NCI-H526 treated with DMSO at 0.1 percent for 48 hours (cell line): Measurements from ENCODE around the gene ROPN1B.
"Not testable (repeated sequence)": the region's sequence is repeated elsewhere in the genome, so short reads cannot be mapped to it uniquely, and the experiment has no call there.

Source experiments
- DNase-seq: peaks from one replicate; lab custom pipeline; 2025; lab: John Stamatoyannopoulos, UW

The ROPN1B gene

DNA sequence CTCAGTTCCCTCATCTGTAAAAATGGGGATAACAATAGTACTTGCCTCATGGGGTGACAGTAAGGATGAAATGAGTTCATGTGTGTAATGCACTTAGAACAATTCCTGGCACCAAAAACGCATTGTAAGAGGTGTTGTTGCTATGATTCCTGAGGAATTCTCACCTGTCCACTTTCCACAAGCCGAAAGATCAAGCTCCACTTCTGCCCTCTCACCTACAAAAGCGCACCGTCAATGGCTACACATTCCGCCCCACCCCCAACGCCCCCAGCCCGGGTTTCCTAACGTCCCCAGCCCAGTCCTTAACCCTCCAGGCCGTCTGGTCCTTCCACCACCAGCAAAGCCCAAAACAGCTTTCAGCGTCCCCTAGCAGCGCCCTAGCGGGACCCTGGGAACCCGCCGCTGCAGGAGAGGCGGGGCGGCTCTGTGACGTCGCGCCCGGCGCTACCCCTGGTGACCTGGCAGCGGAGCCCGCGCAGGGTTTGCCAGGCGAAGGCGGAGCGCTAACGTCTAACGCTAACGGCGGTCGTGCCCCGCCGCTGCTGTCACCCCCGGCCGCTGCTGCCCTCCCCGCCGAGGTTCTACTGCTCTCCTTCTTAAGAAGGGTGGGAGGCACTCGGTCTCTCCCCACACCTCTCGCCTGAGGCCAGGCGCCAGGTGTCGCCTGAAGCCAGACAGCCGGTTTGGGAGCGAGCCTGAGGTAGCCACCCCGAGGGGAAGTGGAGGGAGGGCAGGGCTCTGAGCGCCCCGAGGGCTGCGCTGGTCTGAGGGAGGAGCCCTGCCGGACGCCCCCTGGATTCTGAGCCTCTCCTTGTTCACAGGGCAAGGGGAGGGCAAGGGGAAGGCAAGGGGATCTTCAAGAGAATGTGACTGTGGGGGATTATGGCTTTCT lies at the start of gene ROPN1B:
Gene ROPN1B (plus strand): TSS at position 478 of the 892 bp plus-strand sequence. CDS start 2,877 bp downstream, outside the sequence.
- not testable (repeated sequence) for DNase-seq

DNA sequence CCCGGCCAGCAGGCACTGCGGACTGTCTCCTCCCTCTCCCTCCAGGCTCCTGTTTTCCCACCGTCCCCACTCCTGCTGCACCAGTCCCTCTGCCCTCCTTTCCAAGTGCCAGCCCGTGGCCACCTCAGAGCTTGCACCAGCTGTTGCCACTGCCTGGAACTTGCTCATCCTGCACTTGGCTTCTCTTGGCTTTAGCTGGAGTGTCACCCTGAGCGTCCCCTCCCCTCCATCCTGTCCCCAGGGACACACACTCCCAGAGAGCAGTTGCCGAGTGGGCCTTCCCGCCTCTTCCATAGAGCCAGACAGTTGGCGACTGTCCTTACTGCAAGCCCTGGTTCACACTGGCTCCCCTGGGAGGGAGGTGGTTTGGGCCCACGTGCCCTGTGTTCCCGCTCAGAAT lies 48.8 kb upstream of the ROPN1B start:
- DNase-seq = not testable (repeated sequence)

DNA sequence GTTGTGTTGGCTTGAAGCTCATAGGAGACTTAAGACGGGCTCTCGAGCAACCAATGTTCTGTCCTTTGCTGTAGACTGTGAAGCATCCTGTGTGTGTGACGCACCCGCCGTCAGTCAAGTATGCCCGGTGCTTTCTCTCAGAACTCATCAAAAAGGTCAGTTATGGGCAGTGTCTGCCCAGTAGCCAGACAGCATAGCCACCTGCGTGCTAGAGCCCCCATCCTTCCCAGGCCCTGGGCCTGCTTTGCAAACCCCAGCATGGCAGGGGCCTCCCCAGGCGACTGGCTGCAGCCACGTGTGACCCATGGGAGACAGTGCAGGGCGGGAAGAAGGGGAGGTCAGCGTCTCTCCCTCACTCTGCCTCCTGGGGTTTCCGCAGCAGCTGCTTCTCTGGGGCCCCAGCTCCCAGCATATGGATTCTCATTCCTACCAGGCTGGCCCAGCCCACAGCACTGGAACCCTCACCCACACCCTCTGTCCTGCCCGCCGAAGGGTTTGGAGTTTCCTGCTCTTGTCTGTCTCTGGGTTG lies 48.2 kb upstream of the ROPN1B start:
- DNase-seq = not testable (repeated sequence)

DNA sequence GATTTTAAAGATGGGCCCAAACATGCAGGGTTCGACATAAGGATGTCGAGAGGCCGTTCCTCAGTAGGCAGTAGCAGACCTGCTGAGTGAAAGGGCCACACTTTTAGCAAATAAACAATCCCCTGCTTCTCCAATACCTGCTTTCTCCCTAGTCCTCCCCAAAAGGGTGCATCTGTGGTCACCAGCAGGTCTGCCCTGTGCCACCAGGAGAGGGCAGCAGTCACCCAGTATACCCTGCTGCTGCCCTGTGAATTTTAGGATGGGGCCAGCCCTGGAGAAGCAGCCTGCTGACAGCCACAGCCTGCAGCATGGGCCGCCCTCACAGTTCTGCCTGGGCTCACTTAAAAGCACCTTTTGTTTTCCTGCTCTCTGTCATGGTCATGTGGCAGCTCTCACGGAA lies 47.3 kb upstream of the ROPN1B start:
- DNase-seq = peak; percentile 18

DNA sequence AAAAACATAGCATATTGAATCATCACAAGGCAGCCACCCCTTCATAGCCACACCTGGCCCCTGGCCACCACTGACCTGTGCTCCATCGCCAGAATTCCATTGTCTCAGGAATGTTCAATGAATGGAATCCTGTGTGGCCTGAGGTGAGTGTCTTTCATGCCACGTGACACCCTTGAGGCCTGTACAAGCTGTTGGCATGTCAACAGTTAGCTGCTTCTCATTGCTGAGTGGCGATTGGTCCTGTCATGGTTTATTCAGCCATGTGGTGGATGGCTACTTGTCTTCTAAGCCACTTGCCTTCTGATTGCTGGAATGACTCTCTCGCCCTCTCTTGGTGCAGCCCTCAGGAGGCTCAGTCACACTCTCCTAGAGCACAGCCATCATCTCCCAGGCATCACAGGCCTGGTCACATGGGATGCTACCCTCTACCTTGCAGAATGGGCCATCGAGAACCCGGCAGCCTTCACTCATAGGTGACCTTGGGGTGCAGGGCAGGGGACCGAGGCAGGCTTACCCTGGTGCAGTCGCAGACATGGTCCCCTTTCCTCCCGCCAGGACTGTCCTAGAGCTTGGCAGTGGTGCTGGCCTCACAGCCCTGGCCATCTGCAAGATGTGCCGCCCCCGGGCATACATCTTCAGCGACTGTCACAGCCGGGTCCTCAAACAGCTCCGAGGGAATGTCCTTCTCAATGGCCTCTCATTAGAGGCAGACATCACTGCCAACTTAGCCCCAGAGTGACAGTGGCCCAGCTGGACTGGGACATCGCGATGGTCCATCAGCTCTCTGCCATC lies 45.5 kb upstream of the ROPN1B start:
- not testable (repeated sequence) for DNase-seq

DNA sequence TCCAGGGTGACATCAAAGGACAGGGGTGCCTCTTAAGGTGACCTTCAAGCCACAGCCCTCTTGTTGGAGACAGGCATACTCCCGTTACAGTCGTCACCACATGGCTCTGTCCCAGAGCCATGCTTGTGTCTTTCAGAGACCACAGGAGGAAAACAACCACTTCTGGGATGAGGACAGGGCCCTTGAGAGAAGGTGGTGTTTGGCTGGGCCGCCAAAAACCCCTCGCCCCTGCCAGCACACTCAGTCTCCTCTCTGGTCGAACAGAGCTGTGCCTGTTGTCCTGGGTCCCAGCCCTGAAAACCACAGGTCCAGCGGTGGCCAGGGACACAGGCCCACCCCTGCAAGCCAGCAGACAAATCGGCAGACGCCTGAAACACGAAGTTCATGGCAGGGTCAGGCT lies 44.7 kb upstream of the ROPN1B start:
- DNase-seq = not testable (repeated sequence)

DNA sequence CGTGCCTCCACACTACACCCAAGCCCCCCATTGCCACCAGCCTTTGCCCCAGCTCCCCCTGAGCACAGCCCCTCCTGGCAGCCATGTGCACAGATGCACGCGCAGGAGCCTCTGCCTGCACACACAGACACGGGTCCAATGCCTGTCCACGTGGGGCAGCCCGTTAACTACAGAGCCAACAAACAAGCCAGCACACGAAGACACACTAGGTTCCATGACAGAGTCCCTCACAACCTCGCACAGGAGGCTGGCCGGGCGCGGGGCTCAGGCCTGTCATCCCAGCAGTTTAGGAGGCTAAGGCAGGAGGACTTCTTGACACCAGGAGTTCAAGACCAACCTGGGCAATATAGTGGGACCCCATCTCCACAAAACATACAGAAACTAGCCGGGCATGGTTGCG lies 43.3 kb upstream of the ROPN1B start:
- not testable (repeated sequence) for DNase-seq

DNA sequence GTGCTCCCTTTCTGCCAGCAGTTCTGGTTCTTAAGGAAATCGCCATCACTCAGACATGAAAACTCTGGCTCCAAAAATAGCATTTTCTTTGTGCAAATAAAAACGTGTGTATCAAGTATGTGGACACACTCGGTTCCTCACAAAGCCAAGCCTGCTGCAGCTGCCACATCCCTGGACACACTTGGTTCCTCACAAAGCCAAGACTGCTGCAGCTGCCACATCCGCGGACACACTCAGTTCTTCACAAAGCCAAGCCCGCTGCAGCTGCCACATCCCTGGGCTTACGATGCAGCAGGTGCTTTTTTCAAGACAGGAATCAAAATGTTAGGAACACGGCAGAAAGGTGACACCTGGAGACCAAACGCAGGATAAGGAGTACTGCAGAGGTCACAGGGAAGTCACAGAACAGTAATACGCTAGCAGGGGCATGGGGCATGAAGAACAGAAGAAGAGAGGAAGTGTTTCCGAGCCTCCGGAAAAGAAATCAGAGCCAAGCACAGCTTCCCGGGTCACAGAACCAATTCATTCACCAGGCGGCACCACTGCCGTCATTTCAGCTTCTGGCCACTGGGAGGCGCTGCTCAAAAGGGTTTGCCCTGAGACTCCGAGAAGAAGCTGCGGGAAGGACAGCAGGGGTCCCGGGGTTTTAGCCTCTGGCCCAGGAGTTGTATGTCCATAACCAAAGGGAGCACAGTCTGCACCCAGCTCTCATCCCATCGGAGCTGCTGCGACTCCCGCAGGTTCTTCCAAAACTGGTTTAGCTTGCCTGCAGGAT lies 40.0 kb upstream of the ROPN1B start:
- DNase-seq = not testable (repeated sequence)

DNA sequence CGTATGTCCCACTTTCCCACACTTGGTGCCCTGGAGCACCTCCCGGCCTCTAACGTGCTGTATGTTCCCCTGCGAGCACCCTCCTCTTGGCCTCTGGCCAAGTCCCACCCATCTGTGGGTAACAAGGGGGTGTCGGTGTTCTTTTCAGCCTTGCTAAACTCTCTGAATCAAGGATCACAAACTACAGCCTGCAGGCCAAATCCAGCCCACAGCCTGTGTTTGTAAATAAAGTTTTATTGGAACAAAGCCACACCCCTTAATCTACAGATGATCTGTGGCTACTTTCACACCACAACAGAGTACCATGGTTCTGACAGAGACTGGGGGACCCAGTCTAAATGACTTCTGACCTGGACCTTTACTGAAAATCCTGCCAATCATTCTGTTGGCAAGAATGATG lies 39.2 kb upstream of the ROPN1B start:
- not testable (repeated sequence) for DNase-seq

DNA sequence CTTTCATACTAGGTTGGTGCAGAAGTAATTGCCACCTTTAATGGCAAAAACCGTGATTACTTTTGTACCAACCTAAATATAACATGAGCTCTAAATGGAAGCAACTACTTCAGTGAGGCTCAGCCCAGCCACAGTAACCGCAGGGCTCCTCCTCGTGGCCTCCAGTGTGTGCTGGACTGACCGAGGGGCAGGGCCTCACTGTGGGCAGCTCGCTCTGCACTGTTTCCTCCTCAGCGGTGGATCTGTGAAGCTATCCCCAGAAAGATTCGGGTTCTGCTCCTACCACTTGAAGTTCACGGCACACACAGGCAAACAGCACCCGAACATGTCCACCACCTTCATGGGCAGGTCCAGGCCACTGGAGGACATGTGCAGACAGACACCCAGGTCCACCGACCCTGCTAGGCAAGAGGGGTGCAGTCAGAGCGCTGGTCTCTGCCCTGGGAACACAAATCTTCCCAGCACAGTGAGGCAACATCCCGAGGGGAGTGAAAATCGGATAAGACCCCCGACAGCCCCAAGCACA lies 37.6 kb upstream of the ROPN1B start:
- not testable (repeated sequence) for DNase-seq

DNA sequence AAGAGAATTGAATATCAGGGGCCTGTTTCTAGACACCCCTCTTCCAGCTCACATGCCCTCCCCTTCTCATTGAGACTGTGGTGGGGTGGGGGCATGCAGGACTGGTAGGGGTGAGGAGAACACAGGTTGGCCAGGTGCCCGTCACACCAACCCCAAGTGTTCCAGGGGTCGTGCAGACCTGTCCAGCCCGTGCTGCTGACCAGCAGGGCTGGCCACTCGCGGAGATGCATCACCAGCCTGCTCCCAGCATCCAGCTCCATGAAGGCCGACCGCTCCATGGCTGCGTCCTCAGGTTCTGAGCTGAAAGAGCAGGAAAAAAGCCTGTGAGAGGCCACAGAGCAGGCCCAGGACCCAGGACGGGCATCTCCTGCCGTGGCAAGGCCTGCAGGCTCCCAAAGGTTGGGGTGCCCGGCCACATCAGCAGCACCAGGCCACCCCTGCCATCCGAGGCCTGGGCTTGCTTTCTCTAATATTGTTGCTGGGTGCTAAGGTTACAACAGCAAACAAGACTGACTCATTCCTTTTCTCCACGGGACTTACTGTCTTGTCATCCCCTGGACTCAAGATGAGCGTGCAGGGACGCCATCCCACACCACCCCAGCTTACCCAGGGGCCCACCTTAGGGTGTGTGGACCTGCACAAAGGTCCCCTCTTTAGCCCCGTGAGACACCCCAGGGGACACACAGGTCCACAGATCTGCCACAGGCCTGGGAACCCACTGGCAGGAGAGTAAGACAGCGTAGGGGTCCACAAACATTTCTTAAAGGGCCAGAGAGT lies 35.4 kb upstream of the ROPN1B start:
- DNase-seq = not testable (repeated sequence)

DNA sequence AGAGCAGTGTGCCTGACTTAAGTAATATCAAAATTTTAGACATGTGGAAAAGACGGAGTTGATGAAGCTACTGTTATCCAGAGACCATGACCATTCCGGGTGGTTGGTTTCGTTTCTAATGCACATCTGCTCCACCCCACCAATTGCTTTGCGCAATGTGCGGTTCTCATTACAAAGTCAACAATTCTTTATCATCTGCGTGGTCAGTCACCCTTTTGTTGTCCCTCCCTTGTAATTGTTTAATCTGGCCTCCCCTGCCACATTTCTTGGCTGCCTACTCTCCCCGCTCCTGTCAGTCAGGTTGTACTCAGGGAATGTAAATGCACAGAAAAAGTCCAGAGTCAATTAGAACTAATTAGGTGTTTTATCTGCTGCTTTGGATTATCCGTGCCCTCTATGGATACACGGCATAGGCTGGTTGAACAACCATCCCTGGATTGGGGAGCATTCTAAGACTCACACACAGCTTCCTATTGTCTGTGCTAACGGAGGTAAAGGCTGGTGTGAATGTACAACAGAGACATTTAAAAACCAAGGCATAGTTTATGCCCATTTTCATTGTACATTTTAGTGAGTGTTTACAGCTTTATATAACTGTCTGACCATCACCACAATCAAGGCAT lies 33.6 kb upstream of the ROPN1B start:
- DNase-seq = not testable (repeated sequence)

DNA sequence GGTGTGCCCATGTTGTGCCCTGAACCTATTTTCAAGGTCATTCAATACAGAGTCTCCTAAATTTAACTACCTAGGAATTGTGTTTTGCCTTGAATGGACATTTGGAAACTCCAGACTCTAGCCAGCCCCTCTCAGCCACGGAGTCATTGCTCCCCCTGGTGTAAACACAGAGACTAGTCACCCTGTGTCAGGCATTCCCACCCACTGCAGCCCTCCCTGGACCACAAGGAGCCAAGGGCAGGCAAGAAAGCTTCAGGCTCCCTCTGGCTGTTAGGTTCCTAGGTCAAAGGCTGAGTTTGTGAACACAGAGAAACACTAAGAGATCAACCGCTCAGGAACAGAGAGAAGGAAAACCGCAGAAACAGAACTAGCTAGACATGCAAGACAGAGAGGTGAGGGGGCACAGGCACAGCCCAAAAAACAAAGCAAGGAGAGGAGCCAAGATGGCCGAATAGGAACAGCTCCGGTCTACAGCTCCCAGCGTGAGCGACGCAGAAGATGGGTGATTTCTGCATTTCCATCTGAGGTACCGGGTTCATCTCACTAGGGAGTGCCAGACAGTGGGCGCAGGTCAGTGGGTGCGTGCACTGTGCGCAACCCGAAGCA lies 32.7 kb upstream of the ROPN1B start:
- peak; percentile 30 for DNase-seq

DNA sequence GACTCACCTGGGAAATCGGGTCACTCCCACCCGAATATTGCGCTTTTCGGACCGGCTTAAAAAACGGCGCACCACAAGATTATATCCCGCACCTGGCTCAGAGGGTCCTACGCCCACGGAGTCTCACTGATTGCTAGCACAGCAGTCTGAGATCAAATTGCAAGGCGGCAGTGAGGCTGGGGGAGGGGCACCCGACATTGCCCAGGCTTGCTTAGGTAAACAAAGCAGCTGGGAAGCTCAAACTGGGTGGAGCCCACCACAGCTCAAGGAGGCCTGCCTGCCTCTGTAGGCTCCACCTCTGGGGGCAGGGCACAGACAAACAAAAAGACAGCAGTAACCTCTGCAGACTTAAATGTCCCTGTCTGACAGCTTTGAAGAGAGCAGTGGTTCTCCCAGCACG lies 32.1 kb upstream of the ROPN1B start:
- not testable (repeated sequence) for DNase-seq

DNA sequence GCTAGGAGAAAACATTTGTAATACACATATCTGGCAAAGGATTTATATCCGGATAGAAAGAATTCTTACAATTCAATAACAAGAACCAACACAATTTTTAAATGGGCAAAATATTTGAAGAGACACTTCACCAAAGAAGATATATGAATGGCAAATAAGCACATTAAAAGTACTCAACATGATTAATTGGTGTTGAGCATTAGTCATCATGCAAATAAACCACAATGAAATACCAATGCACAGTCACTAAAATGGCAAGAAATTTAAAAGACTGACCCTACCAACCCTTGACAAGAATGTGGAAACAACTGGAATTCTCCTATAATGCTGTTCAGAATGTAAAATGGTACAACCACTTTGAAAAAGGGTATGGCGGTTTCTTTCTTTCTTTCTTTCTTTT lies 21.2 kb upstream of the ROPN1B start:
- not testable (repeated sequence) for DNase-seq

DNA sequence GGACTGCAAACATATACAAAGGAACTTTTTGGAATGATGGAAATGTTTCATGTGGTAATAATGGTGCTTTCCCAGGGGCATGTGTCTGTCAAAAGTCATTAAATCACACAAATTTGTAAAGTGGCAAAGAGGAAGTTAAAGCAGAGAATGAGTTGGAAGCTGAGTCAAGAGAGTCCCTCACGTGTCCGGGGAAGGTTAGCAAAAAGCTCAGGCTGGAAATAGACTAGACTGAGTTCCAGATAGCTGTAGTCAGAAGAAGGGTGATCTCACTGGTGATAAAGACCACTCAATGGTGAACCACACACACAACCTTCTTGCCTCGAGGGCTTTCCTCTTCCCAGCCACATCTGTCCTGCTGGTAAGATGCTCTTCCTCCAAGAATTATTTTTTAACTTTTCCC lies 20.1 kb upstream of the ROPN1B start:
- not testable (repeated sequence) for DNase-seq

DNA sequence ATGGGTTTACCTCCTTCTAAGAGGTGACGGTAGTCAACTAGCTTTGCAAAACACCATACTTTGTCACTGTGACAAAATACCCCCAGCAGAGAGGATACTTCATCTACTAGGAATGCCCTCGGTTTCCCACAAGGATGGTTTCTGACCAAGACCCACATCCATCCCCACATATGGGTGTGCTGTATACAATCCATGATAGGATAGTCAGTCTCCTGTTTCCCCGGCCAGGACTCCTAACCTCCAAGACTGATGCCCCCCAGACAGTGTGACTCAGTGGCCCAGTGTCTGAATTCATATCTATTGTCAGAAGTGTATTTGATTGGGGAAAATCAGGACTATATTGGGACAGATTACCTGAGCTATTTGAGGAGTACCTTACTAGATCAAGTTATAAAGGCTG lies 17.8 kb upstream of the ROPN1B start:
- DNase-seq = not testable (repeated sequence)

DNA sequence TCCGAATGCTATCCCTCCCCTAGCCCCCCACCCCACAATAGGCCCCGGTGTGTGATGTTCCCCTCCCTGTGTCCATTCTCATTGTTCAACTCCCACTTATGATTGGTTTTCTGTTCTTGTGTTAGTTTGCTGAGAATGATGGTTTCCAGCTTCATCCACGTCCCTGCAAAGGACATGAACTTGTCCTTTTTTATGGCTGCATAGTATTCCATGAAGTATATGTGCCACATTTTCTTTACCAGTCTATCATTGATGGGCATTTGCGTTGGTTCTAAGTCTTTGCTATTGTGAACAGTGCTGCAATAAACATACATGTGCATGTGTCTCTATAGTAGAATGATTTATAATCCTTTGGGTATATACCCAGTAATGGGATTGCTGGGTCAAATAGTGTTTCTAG lies 12.0 kb upstream of the ROPN1B start:
- DNase-seq = not testable (repeated sequence)

DNA sequence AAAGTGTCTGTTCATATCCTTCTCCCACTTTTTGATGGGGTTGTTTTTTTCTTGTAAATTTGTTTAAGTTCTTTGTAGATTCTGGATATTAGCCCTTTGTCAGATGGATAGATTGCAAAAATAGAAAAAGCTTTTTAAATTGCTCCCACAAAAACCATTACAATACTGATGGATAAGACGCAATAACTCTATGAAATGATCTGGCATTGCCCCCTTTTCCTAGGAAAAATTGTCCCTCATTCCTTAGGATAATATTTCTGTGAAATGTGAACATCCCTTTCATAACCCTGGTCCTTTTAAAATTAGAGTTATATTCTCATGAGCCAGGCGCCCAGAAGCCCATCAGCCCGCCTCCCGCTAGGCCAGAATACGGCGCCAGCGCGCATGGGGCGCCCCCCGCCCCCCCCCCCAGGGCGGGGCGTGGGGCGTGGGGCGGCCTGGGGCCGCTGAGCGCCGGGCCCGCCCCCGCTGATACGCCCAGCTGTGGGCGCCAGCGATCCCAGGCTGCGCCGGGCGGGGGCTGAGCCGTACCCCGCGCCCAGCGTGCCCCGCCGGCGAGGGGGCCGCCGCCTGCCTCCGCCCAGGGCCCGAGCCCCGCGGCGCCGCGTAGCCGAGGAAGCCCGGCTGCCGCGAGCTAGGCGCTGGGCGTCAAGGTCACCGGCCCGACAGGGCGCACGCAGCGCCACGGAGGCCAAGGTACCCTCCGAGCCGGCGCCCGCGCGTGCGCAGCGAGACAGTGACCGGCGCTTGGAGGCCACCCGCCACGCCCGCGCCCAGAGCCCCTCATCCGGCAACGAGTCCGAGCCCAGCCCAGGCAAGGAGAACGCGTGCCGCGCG lies 11.1 kb upstream of the ROPN1B start:
- no peak for DNase-seq
